Measurements from ENCODE around the gene TMEM185B.
A peak's percentile ranks its signal among the peaks of the same experiment; 100 is the strongest.

The TMEM185B gene

GRCh38 chr2:120251880-120252224 is 28.7 kb upstream of the TMEM185B start:
- H3K4me3 ChIP-seq (ENCODE audit: low read depth, low read length): peak overlapping the region; percentile 63
- TF ChIP-seq CTCF (IDR thresholded peaks at IDR 0.05; ENCODE audit: borderline replicate concordance, insufficient read depth, low read depth, low read length): no peak

GRCh38 chr2:120251078-120251477 is 27.9 kb upstream of the TMEM185B start:
- H3K4me3 ChIP-seq (ENCODE audit: low read depth, low read length): no peak overlapping the region
- no peak for TF ChIP-seq CTCF (IDR thresholded peaks at IDR 0.05; ENCODE audit: borderline replicate concordance, insufficient read depth, low read depth, low read length)

GRCh38 chr2:120250640-120251039 is 27.4 kb upstream of the TMEM185B start:
- H3K4me3 ChIP-seq (ENCODE audit: low read depth, low read length): no peak overlapping the region
- no peak for TF ChIP-seq CTCF (IDR thresholded peaks at IDR 0.05; ENCODE audit: borderline replicate concordance, insufficient read depth, low read depth, low read length)

- no peak overlapping the region for H3K4me3 ChIP-seq (ENCODE audit: low read depth, low read length)
- no peak for TF ChIP-seq CTCF (IDR thresholded peaks at IDR 0.05; ENCODE audit: borderline replicate concordance, insufficient read depth, low read depth, low read length)
These were observed 24.7 kb upstream of the TMEM185B start for GRCh38 chr2:120247851-120248250.

GRCh38 chr2:120246546-120247300 is 23.5 kb upstream of the TMEM185B start:
- TF ChIP-seq CTCF (IDR thresholded peaks at IDR 0.05; ENCODE audit: borderline replicate concordance, insufficient read depth, low read depth, low read length): no peak
- H3K4me3 ChIP-seq (ENCODE audit: low read depth, low read length): no peak overlapping the region

- H3K4me3 ChIP-seq (ENCODE audit: low read depth, low read length): no peak overlapping the region
- TF ChIP-seq CTCF (IDR thresholded peaks at IDR 0.05; ENCODE audit: borderline replicate concordance, insufficient read depth, low read depth, low read length): no peak
These were observed 22.5 kb upstream of the TMEM185B start for GRCh38 chr2:120245520-120246332.

Data from GM12875 (cell line).